ENCODE data around the gene PRKAG2.

The PRKAG2 gene

GRCh38 chr7:151864081-151864480 lies 12.8 kb downstream of the PRKAG2 start:
- no peak for DNase-seq

GRCh38 chr7:151863386-151864079 lies 13.4 kb downstream of the PRKAG2 start:
- no peak for DNase-seq

- no peak for DNase-seq
Measured at GRCh38 chr7:151862606-151863381, 14.1 kb downstream of the PRKAG2 start.

GRCh38 chr7:151861881-151862280 lies 15.0 kb downstream of the PRKAG2 start:
- DNase-seq: no peak

- DNase-seq: no peak
Measured at GRCh38 chr7:151860771-151861170, 16.1 kb downstream of the PRKAG2 start.

GRCh38 chr7:151859948-151860685 lies 16.8 kb downstream of the PRKAG2 start:
- DNase-seq: no peak

GRCh38 chr7:151859111-151859947 lies 17.6 kb downstream of the PRKAG2 start:
- no peak for DNase-seq

GRCh38 chr7:151858456-151858855 lies 18.5 kb downstream of the PRKAG2 start:
- no peak for DNase-seq

- no peak for DNase-seq
Measured at GRCh38 chr7:151857866-151858450, 19.0 kb downstream of the PRKAG2 start.

GRCh38 chr7:151857412-151857811 lies 19.5 kb downstream of the PRKAG2 start:
- no peak for DNase-seq

GRCh38 chr7:151856516-151856915 lies 20.4 kb downstream of the PRKAG2 start:
- no peak for DNase-seq

- DNase-seq: no peak
Measured at GRCh38 chr7:151856098-151856497, 20.8 kb downstream of the PRKAG2 start.

- DNase-seq: no peak
Measured at GRCh38 chr7:151854720-151855071, 22.2 kb downstream of the PRKAG2 start.

- no peak for DNase-seq
Measured at GRCh38 chr7:151853896-151854719, 22.8 kb downstream of the PRKAG2 start.

GRCh38 chr7:151852486-151853396 lies 24.2 kb downstream of the PRKAG2 start:
- DNase-seq: no peak

- DNase-seq: no peak
Measured at GRCh38 chr7:151851782-151852181, 25.1 kb downstream of the PRKAG2 start.

- DNase-seq: no peak
Measured at GRCh38 chr7:151851145-151851751, 25.7 kb downstream of the PRKAG2 start.

GRCh38 chr7:151850491-151851124 lies 26.3 kb downstream of the PRKAG2 start:
- DNase-seq: no peak

- no peak for DNase-seq
Measured at GRCh38 chr7:151849879-151850260, 27.0 kb downstream of the PRKAG2 start.

All from activated CD4-positive, CD25-positive, alpha-beta regulatory T cell (primary cell).